GM10847 (cell line): ENCODE data around the gene DHRS3.

Experiments used
- POLR2A ChIP-seq: IDR thresholded peaks from 2 replicates; pipeline ENCODE4 v1.6.1; 2011; ENCODE audit not compliant: insufficient read length; ENCODE audit errors: extremely low read depth

The DHRS3 gene

GRCh38 chr1:12617901-12618660 is at the start of gene DHRS3:
DHRS3 (minus strand) TSS chr1:12618210; CDS start chr1:12617348, 862 bp downstream.
- no peak for TF ChIP-seq POLR2A

GRCh38 chr1:12666141-12666735 is 48.2 kb upstream of the DHRS3 start:
- no peak for TF ChIP-seq POLR2A

- TF ChIP-seq POLR2A: no peak
These were observed 47.5 kb upstream of the DHRS3 start for GRCh38 chr1:12665511-12665910.

- no peak for TF ChIP-seq POLR2A
These were observed 44.5 kb upstream of the DHRS3 start for GRCh38 chr1:12662556-12662955.

GRCh38 chr1:12661606-12662219 is 43.7 kb upstream of the DHRS3 start:
- TF ChIP-seq POLR2A: no peak

GRCh38 chr1:12658531-12659453 is 40.8 kb upstream of the DHRS3 start:
- TF ChIP-seq POLR2A: no peak

- TF ChIP-seq POLR2A: no peak
These were observed 39.3 kb upstream of the DHRS3 start for GRCh38 chr1:12657060-12657884.

- TF ChIP-seq POLR2A: no peak
These were observed 38.6 kb upstream of the DHRS3 start for GRCh38 chr1:12656575-12656974.

GRCh38 chr1:12654657-12655056 is 36.6 kb upstream of the DHRS3 start:
- no peak for TF ChIP-seq POLR2A

- no peak for TF ChIP-seq POLR2A
These were observed 36.1 kb upstream of the DHRS3 start for GRCh38 chr1:12654004-12654567.

- no peak for TF ChIP-seq POLR2A
These were observed 32.0 kb upstream of the DHRS3 start for GRCh38 chr1:12649971-12650421.

- no peak for TF ChIP-seq POLR2A
These were observed 30.7 kb upstream of the DHRS3 start for GRCh38 chr1:12648741-12649140.

- no peak for TF ChIP-seq POLR2A
These were observed 26.8 kb upstream of the DHRS3 start for GRCh38 chr1:12644829-12645228.

GRCh38 chr1:12644237-12644636 is 26.2 kb upstream of the DHRS3 start:
- no peak for TF ChIP-seq POLR2A

GRCh38 chr1:12643785-12644184 is 25.8 kb upstream of the DHRS3 start, which contains the start of gene AADACL4:
AADACL4 (plus strand) TSS chr1:12644085; CDS start chr1:12644547, 462 bp downstream.
- TF ChIP-seq POLR2A: no peak
